Nephron (organoid): ENCODE measurements around the gene SPA17.

Experiments used
- H3K27ac Mint-ChIP-seq, 3 experiments: 2 replicates each; pipeline ENCODE4 v1.8.0; 2020; ENCODE audit warnings: mixed read lengths in 3 of 3, mild to moderate bottlenecking in 2 of 3, moderate library complexity in 1 of 3
- H3K27me3 Mint-ChIP-seq: 2 replicates; pipeline ENCODE4 v1.8.0; 2021; ENCODE audit warnings: low read depth, mild to moderate bottlenecking, moderate library complexity, mixed read lengths
- H3K36me3 Mint-ChIP-seq: 2 replicates; pipeline ENCODE4 v1.8.0; 2020; ENCODE audit warnings: low read depth, mixed read lengths
- H3K4me1 Mint-ChIP-seq: 2 replicates; pipeline ENCODE4 v1.8.0; 2020; ENCODE audit warnings: mixed read lengths
- H3K4me3 Mint-ChIP-seq, 3 experiments: 2 replicates each; pipeline ENCODE4 v1.8.0; 2020; ENCODE audit warnings: mild to moderate bottlenecking in 3 of 3, mixed read lengths in 3 of 3, moderate library complexity in 2 of 3
- H3K9me3 Mint-ChIP-seq: 2 replicates; pipeline ENCODE4 v1.8.0; 2020; ENCODE audit warnings: mixed read lengths
- TF ChIP-seq, protein P1 (sequence below), 3 experiments: fragments of 200-600 bp; sonication (generic); IDR thresholded peaks; one replicate each; pipeline ENCODE4 v1.5.0; 2021; ENCODE audit warnings: antibody characterized with exemption in 3 of 3; ENCODE audit not compliant: unreplicated experiment in 3 of 3

The SPA17 gene

DNA sequence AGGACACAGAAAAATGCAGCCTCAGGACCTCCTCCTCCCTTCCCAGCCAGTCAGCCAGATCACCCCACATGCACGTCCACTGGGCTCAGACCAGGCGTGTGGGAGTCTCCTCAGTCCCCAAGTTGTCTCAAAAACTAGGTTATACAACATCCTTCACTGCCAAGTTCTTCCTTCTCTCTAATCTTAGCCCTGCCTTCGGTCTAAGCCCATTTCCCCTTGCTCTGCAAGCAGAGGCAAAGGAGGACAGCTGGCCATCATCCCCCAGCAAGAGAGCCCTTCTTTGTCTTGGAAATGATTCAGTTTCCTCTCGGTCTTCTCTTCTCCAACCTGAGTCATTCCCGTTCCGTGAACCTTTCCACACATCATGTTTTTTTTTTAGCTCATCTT lies 52.0 kb downstream of the SPA17 start:
- Mint-ChIP-seq H3K36me3 (no peaks in the 10 kb centered on the region), H3K4me3 (peak overlapping the region in 2 of 3 experiments; percentile 3 to 29), H3K27me3 (peaks cover 64% of the 10 kb centered on the region), H3K27ac (peak overlapping the region; percentile 52 to 89 (median 58)), H3K4me1 (peaks cover 23% of the 10 kb centered on the region), H3K9me3 (no peaks in the 10 kb centered on the region)
- TF ChIP-seq, protein P1, sequence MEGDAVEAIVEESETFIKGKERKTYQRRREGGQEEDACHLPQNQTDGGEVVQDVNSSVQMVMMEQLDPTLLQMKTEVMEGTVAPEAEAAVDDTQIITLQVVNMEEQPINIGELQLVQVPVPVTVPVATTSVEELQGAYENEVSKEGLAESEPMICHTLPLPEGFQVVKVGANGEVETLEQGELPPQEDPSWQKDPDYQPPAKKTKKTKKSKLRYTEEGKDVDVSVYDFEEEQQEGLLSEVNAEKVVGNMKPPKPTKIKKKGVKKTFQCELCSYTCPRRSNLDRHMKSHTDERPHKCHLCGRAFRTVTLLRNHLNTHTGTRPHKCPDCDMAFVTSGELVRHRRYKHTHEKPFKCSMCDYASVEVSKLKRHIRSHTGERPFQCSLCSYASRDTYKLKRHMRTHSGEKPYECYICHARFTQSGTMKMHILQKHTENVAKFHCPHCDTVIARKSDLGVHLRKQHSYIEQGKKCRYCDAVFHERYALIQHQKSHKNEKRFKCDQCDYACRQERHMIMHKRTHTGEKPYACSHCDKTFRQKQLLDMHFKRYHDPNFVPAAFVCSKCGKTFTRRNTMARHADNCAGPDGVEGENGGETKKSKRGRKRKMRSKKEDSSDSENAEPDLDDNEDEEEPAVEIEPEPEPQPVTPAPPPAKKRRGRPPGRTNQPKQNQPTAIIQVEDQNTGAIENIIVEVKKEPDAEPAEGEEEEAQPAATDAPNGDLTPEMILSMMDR (IDR thresholded peaks at IDR 0.05; ENCODE audit: unreplicated experiment in 3 of 3), result no peak

DNA sequence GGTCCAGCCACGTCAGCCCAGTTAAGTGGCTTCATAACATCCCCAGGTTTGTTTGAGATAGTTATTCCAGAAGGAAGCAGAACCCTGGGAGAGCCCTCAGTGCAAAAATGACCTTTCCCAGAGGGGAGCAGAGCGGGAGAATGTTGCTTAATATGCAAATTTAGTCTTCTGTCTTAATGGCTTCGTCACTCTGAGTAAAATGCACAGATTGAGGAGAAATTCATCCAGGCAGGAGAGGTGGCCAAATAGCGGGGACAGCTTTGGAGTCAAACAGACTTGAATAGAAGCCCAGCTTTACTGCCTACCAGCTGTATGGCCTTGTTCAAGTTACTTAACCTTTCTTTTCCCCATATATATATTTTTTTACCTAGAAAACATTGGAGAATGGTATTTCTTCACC lies 53.8 kb downstream of the SPA17 start:
- Mint-ChIP-seq H3K4me3 (no peak overlapping the region), H3K4me1 (peaks cover 23% of the 10 kb centered on the region), H3K27ac (no peak overlapping the region), H3K36me3 (no peaks in the 10 kb centered on the region), H3K9me3 (no peaks in the 10 kb centered on the region), H3K27me3 (peaks cover 51% of the 10 kb centered on the region)
- TF ChIP-seq, protein P1 (IDR thresholded peaks at IDR 0.05; ENCODE audit: unreplicated experiment in 3 of 3), result no peak

DNA sequence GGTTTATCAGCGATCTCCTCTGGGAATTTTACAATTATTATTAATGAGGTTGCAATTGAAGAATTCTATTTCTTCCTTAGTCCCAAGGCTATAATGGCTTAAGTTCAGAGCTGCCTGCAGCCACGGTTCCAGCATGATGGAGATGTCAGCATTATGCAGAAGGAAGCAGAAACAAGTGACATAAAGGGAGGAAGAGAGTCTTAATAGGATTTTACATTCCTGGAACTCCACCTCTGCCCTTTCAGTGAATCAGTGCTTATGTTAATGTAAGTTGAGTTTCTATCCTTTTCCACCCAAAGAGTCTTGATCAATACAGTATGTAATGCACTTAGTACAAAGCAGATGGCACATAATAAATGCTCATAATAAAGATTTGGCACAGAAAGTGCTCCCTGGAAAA lies 54.4 kb downstream of the SPA17 start:
- Mint-ChIP-seq H3K4me1 (peaks cover 20% of the 10 kb centered on the region), H3K27me3 (peaks cover 45% of the 10 kb centered on the region), H3K9me3 (no peaks in the 10 kb centered on the region)

DNA sequence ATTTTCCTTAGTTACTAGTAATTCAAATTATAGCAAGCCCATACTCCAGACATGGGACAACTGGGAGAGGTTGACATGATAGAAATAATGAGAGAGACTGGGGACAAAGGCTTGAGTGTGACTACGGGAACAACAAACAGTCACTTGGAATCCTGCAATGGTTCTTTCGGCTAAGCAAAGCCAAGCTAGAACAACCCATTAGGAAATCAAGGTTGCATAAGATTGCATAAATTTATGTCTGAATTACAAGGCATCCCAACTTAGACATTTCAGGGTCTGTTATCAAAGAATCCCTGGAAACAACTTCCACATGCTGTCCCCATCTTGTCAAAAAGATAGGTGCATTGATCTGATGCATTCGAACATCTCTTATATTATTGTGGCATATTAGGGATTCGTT lies 55.9 kb downstream of the SPA17 start:
- H3K9me3 Mint-ChIP-seq, result no peaks in the 10 kb centered on the region
- no peak overlapping the region for H3K27ac Mint-ChIP-seq
- peaks cover 17% of the 10 kb centered on the region for H3K4me1 Mint-ChIP-seq
- TF ChIP-seq, protein P1 (IDR thresholded peaks at IDR 0.05; ENCODE audit: unreplicated experiment in 3 of 3), result no peak
- H3K4me3 Mint-ChIP-seq, result no peak overlapping the region
- no peaks in the 10 kb centered on the region for H3K36me3 Mint-ChIP-seq
- H3K27me3 Mint-ChIP-seq, result peaks cover 36% of the 10 kb centered on the region

More for the DNA sequence above, 54.4 kb downstream of the SPA17 start:
- Mint-ChIP-seq H3K36me3 (no peaks in the 10 kb centered on the region), H3K4me3 (no peak overlapping the region), H3K27ac (no peak overlapping the region)
- TF ChIP-seq, protein P1 (IDR thresholded peaks at IDR 0.05; ENCODE audit: unreplicated experiment in 3 of 3), result no peak

DNA sequence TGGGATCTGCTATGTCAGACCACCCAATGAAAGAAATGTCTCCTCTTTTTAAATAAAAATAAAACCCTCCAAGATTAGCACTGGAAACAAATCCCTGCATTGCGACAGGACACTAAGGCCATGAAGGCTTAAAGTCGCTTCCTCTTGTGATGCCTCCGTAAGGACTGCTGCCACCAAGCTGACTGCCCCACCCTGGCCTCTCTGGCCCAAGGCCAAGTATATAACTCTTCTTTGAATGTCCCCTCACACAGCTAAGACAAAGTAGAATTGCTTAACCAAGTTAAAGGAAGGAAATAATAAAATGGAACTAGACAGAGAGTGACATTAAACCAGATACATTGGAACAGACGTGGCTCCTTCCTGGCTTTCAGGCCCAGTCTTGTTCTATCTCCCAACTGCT lies 58.5 kb downstream of the SPA17 start:
- peaks cover 46% of the 10 kb centered on the region for H3K27me3 Mint-ChIP-seq
- no peak overlapping the region for H3K27ac Mint-ChIP-seq
- no peaks in the 10 kb centered on the region for H3K9me3 Mint-ChIP-seq
- TF ChIP-seq, protein P1 (IDR thresholded peaks at IDR 0.05; ENCODE audit: unreplicated experiment in 3 of 3), result no peak
- no peaks in the 10 kb centered on the region for H3K36me3 Mint-ChIP-seq
- H3K4me3 Mint-ChIP-seq, result no peak overlapping the region
- no peaks in the 10 kb centered on the region for H3K4me1 Mint-ChIP-seq

DNA sequence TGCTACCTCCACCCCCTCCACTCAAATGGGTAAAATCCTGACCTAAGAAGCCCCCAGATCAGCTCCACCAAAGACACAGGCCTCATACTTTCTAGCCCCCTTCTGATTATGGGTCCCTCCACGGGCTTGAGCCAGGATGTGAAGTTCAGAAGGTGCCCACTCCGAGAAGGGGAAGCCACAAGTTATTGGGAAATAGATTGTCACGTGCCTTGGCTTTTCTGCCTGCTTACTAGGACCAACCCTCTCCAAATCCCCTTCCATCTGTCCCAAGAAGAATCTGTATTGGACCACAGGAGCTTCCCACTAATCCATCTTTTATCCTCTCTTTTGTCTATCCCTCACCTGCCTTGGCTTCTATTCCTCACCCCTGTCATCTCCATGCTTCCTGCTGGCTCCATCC lies 63.0 kb downstream of the SPA17 start:
- peaks cover 11% of the 10 kb centered on the region for H3K4me1 Mint-ChIP-seq
- H3K27ac Mint-ChIP-seq, result no peak overlapping the region
- no peak overlapping the region for H3K4me3 Mint-ChIP-seq
- H3K36me3 Mint-ChIP-seq, result no peaks in the 10 kb centered on the region
- no peaks in the 10 kb centered on the region for H3K9me3 Mint-ChIP-seq
- TF ChIP-seq, protein P1 (IDR thresholded peaks at IDR 0.05; ENCODE audit: unreplicated experiment in 3 of 3), result no peak
- H3K27me3 Mint-ChIP-seq, result peaks cover 81% of the 10 kb centered on the region
